Renal cortical epithelial cell (primary cell): ENCODE data around the gene SERPINB7. TPM values are rescaled to one million over a fixed set of nuclear protein-coding genes. Genes with fewer than 3 reads are reported as not detected.

Experiments used
- DNase-seq: peaks from one replicate; pipeline ENCODE4 v3.0.0-alpha.2; 2011; ENCODE audit warnings: low read depth
- total RNA-seq: library from RNA; depleted of rRNA; stranded (reverse); fragments of >200 nt; gene quantifications from 2 replicates; pipeline ENCODE4 v1.2.3, GENCODE V29; 2014

Gene SERPINB7
- total RNA-seq, 1 donor from 2014 or later = 0.25 TPM

GRCh38 chr18:63848159-63848558 lies 72.9 kb downstream of the SERPINB7 start:
- DNase-seq = peak; percentile 74

GRCh38 chr18:63850020-63850419 lies 74.8 kb downstream of the SERPINB7 start:
- no peak for DNase-seq

GRCh38 chr18:63850636-63851035 lies 75.4 kb downstream of the SERPINB7 start:
- no peak for DNase-seq

Other genes with a start within 250 kb of the SERPINB7 start
- not detected in 2 replicates for gene SERPINB12, start 233.0 kb upstream of the SERPINB7 start, total RNA-seq
- gene SERPINB13, start 188.1 kb upstream of the SERPINB7 start, total RNA-seq = not detected in 2 replicates
- gene SERPINB4, start 131.2 kb upstream of the SERPINB7 start, total RNA-seq = 0.17 and 0.35 TPM in 2 replicates
- 0.40 and 1.9 TPM in 2 replicates for gene SERPINB3, start 113.5 kb upstream of the SERPINB7 start, total RNA-seq
- gene SERPINB11, start 72.5 kb upstream of the SERPINB7 start, total RNA-seq = not detected in 2 replicates
- gene SERPINB2, start 112.3 kb downstream of the SERPINB7 start, total RNA-seq = 0.17 TPM in 1 of 2 replicates, not detected in the other
- not detected in 2 replicates for gene SERPINB10, start 132.5 kb downstream of the SERPINB7 start, total RNA-seq
- 0.17 TPM in 1 of 2 replicates, not detected in the other for gene HMSD, start 173.9 kb downstream of the SERPINB7 start, total RNA-seq
- 20.9 and 30.9 TPM in 2 replicates for gene SERPINB8, start 194.7 kb downstream of the SERPINB7 start, total RNA-seq